Measurements from ENCODE around the gene NFKB1. TPM values are rescaled to one million over a fixed set of nuclear protein-coding genes. Genes with fewer than 3 reads are reported as not detected.

The NFKB1 gene, protein sequence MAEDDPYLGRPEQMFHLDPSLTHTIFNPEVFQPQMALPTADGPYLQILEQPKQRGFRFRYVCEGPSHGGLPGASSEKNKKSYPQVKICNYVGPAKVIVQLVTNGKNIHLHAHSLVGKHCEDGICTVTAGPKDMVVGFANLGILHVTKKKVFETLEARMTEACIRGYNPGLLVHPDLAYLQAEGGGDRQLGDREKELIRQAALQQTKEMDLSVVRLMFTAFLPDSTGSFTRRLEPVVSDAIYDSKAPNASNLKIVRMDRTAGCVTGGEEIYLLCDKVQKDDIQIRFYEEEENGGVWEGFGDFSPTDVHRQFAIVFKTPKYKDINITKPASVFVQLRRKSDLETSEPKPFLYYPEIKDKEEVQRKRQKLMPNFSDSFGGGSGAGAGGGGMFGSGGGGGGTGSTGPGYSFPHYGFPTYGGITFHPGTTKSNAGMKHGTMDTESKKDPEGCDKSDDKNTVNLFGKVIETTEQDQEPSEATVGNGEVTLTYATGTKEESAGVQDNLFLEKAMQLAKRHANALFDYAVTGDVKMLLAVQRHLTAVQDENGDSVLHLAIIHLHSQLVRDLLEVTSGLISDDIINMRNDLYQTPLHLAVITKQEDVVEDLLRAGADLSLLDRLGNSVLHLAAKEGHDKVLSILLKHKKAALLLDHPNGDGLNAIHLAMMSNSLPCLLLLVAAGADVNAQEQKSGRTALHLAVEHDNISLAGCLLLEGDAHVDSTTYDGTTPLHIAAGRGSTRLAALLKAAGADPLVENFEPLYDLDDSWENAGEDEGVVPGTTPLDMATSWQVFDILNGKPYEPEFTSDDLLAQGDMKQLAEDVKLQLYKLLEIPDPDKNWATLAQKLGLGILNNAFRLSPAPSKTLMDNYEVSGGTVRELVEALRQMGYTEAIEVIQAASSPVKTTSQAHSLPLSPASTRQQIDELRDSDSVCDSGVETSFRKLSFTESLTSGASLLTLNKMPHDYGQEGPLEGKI
- 18.0 to 22.3 TPM (median 20.9 TPM) in 5 replicates for total RNA-seq (2022; extraction: Qiagen RNA extraction; ENCODE audit: low read depth)

DNA sequence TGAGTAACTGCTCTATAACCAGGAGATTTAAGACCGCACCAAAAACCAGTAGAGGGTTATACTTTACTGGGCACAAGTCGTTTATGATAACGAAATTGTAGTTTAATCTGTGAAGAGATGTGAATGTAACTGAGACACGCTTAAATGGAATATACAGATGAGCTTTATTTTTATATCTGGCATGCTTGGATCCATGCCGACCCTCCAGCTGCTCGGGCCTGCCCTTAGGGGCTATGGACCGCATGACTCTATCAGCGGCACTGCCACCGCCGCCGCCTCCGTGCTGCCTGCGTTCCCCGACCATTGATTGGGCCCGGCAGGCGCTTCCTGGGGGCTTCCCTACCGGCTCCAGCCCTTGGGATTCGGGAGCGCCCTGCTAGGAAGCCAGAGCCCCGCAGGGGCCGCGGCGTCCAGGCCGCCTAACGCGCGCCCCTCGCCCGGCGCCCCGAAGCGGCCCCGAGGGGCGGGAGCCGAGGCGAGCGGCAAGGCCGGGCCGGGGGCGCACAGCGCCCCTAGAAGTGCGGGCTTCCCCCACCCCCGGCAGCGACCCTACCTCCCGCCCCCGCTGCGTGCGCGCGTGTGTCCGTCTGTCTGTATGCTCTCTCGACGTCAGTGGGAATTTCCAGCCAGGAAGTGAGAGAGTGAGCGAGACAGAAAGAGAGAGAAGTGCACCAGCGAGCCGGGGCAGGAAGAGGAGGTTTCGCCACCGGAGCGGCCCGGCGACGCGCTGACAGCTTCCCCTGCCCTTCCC lies at the start of gene NFKB1:
Gene NFKB1, plus strand, starts transcription at position 664 of the 751 bp plus-strand sequence. CDS start 24,160 bp downstream, outside the sequence.

Other genes with a start within 250 kb of the NFKB1 start
- 7.0 to 10.8 TPM (median 10.1 TPM) in 5 replicates for gene SLC39A8, start 155.9 kb upstream of the NFKB1 start, total RNA-seq (2022; extraction: Qiagen RNA extraction; ENCODE audit: low read depth)

All from A549 treated with ZK216348 at 1 μM for 4 hours (cell line).